Stimulated activated CD8-positive, alpha-beta memory T cell treated with anti-CD3 and anti-CD28 coated beads, Interleukin-15, amount 100 ng/mL, for 48 hours (primary cell): ENCODE measurements around the gene ZP1.
A peak's percentile ranks its signal among the peaks of the same experiment; 100 is the strongest.
"Not testable (repeated sequence)": the region's sequence is repeated elsewhere in the genome, so short reads cannot be mapped to it uniquely, and the experiment has no call there.

Experiments
- DNase-seq, 2 donors: peaks; one replicate each; pipeline ENCODE4 v3.0.0-alpha.2; 2020; ENCODE audit warnings: low read depth in 2 of 2

Gene ZP1

GRCh38 chr11:60878245-60879101 is 11.1 kb downstream of the ZP1 start:
- no peak for DNase-seq

DNA sequence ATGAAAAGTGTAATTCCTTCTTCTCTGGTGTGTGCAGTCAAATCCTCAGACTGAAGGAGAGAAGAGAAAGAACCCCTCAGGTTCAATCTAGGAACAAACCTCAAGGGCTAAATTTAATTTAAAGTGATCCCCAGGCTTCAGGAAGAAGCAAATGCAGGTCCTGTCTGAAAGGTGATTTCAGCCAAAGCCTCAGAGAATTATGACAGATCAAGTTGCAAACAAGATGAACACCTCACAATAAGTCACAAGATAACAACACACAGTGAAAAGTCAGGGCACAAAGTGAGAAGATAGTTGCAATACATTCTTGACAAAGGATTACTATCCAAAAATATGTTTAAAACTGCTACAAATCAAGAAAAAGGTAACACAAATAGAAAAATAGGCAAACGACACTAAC is 11.8 kb downstream of the ZP1 start:
- no peak for DNase-seq

DNA sequence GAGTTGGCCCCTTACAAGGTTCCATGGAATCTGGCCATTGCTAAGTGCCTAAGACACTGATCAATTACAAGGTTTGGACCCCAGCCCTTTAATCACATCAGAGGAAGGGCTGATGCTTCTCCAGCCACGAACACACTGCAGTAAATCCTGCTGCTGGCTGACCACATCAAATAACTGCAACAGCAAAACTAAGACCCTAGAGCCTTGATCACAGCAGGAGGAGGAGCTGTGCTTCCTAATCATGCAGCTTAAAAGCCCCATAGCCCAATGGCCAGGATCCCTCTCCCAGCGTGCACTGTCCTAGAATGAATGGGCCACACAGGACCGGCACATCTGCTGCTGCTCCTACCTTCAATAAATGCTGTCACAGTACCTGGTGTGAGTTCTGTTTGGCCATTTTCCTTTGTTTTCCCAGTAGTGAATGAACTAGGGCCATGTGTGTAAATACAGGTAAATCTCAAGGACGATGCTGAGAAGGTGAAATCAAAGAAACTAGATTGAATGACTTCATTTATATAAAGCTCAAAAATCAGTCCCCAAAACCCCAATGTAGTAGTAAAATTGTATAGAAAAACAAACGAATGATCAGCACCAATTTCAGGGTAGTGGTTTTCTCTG is 12.7 kb downstream of the ZP1 start:
- DNase-seq = no peak

GRCh38 chr11:60880643-60881282 is 13.4 kb downstream of the ZP1 start:
- no peak for DNase-seq

GRCh38 chr11:60887556-60887955 is 20.2 kb downstream of the ZP1 start:
- DNase-seq = no peak

- DNase-seq = no peak
Measured at GRCh38 chr11:60889869-60890311, 22.5 kb downstream of the ZP1 start.

GRCh38 chr11:60890696-60891095 is 23.4 kb downstream of the ZP1 start:
- DNase-seq = no peak

- DNase-seq = no peak
Measured at GRCh38 chr11:60891103-60891741, 23.9 kb downstream of the ZP1 start.

DNA sequence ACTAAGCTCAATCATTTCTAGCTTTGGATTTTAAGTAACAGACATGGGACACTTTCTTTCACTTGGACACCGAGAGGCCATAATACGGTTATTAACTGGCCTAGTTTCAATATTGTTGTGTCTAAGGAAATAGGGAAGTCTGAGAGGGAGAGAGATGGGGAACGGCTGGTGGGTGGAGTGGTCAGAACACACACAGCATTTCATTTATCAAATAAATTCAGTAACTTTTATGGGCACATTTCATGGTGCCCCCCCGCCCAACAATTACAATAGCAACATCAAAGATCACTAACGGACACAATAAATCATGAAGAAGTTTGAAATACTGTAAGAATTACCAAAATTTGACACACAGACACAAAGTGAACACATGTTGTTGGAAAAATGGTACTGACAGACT is 28.3 kb downstream of the ZP1 start:
- no peak for DNase-seq

- no peak for DNase-seq
Measured at GRCh38 chr11:60897496-60897895, 30.2 kb downstream of the ZP1 start.

- DNase-seq = no peak
Measured at GRCh38 chr11:60899046-60899936, 31.9 kb downstream of the ZP1 start.

GRCh38 chr11:60899977-60900376 is 32.6 kb downstream of the ZP1 start:
- no peak for DNase-seq

GRCh38 chr11:60900673-60901404 is 33.5 kb downstream of the ZP1 start:
- no peak for DNase-seq

GRCh38 chr11:60902625-60903024 is 35.3 kb downstream of the ZP1 start:
- DNase-seq = no peak

DNA sequence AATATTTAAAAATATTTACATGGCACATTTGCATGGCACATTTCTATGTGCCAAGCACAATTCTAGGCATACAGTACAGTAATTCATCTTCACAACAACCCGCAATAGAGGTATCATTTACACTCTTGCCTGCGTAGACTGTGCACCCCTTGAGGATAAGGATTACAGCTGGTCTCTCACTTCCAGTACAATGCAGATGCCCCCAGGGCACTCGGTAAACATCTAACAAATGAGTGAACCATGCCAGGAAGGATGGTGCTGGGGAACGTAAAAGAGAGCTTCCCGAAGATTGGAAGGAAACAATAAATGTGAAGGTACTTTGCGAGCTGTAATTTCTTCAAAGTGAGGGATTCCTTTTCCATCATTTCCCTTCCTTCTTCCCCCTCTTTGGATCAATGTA is 37.7 kb downstream of the ZP1 start:
- no peak for DNase-seq

DNA sequence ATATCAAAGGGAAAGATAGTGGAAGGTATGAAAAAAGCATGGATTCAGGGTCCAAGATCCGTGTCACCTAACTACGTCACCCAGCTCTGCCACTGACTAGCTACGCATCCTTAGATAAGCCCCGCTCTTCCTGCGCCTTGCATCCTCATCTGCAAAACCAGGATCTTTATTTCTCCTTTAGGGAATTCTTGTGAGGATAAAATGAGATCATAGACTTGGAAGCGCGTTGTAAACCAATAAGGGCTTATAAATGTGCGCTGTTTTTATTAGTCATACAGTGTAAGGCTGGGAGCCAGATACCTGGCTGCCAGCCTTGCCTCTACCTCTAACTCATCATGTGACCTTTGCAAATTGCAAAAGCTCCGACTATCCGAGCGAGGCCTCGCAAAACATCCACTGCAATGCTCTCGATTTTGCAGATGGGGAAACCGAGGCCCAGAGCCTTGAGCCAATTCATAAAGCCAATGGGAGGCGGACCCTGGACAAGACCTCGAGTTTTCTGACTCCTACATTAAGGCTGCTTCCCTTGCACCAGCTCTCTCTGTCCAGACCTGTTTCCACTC is 38.3 kb downstream of the ZP1 start:
- no peak for DNase-seq

- peak; percentile 97 for DNase-seq
Measured at GRCh38 chr11:60906132-60906972, 39.0 kb downstream of the ZP1 start, which contains the start of gene PRPF19. Gene PRPF19, minus strand, starts transcription at chr11:60906585. Its CDS starts 203 bp downstream, at chr11:60906382.

- DNase-seq = no peak
Measured at GRCh38 chr11:60908803-60909202, 41.5 kb downstream of the ZP1 start.

- DNase-seq = not testable (repeated sequence)
Measured at GRCh38 chr11:60909680-60910280, 42.4 kb downstream of the ZP1 start.
